IPS DF 4.7 (cell line): ENCODE results near the gene GPR179.
"Not testable (repeated sequence)": the region's sequence is repeated elsewhere in the genome, so short reads cannot be mapped to it uniquely, and the experiment has no call there.

ENCODE experiments used
- DNase-seq: peaks from one replicate; pipeline ENCODE4 v3.0.0-alpha.2; 2013; ENCODE audit warnings: low spot score; ENCODE audit errors: extremely low read depth

Gene GPR179

GRCh38 chr17:38324772-38325171 is 19.0 kb downstream of the GPR179 start:
- no peak for DNase-seq

- no peak for DNase-seq
These were observed 19.5 kb downstream of the GPR179 start for GRCh38 chr17:38324141-38324697.

GRCh38 chr17:38322897-38323296 is 20.9 kb downstream of the GPR179 start:
- no peak for DNase-seq

GRCh38 chr17:38322156-38322779 is 21.5 kb downstream of the GPR179 start:
- DNase-seq, result no peak

- no peak for DNase-seq
These were observed 23.3 kb downstream of the GPR179 start for GRCh38 chr17:38320482-38320881.

GRCh38 chr17:38317081-38317480 is 26.7 kb downstream of the GPR179 start:
- no peak for DNase-seq

- DNase-seq, result no peak
These were observed 28.3 kb downstream of the GPR179 start for GRCh38 chr17:38315497-38315896.

- DNase-seq, result peak; percentile 81
These were observed 46.8 kb downstream of the GPR179 start, which contains the start of gene MRPL45 for GRCh38 chr17:38296834-38297517. MRPL45 (plus strand) TSS chr17:38297168; CDS start chr17:38297184, 16 bp downstream.

GRCh38 chr17:38295602-38296365 is 48.0 kb downstream of the GPR179 start:
- not testable (repeated sequence) for DNase-seq

- not testable (repeated sequence) for DNase-seq
These were observed 54.0 kb downstream of the GPR179 start for GRCh38 chr17:38289760-38290159.

- not testable (repeated sequence) for DNase-seq
These were observed 55.4 kb downstream of the GPR179 start for GRCh38 chr17:38288217-38288827.

GRCh38 chr17:38286501-38287091 is 57.2 kb downstream of the GPR179 start:
- not testable (repeated sequence) for DNase-seq

- not testable (repeated sequence) for DNase-seq
These were observed 57.8 kb downstream of the GPR179 start for GRCh38 chr17:38285994-38286393.
